ENCODE data around the gene PARVG.

DNA sequence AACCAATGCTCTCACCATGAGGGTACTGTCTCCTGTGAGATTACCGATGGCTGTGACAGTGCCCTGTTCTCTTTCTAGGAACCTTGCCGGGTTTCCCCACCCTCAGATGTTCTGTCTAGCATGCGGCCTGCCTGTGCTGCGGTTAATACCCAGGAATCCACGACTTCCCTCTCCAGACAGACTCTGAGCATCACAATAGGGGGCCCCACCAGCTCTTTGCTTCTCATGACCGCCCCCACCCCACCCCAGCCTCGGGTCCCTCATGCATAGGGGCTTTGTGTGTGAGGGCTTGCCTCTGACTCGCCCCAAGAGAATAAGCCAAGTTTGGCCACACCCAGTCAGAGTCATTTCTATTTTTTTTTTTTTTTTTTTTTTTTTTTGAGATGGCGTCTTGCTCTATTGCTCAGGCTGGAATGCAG, 10.3 kb downstream of the PARVG start:
- no peak for TF ChIP-seq POLR2A (IDR thresholded peaks at IDR 0.05; ENCODE audit: extremely low read depth, insufficient read length)
- no peak for TF ChIP-seq CTCF (IDR thresholded peaks at IDR 0.05; ENCODE audit: low read depth, low read length)
- TF ChIP-seq MYC (IDR thresholded peaks at IDR 0.05; ENCODE audit: low read depth, low read length), result no peak

Measured in NB4 (cell line).